ENCODE results near the gene KCNG1.

KCNG1 gene

DNA sequence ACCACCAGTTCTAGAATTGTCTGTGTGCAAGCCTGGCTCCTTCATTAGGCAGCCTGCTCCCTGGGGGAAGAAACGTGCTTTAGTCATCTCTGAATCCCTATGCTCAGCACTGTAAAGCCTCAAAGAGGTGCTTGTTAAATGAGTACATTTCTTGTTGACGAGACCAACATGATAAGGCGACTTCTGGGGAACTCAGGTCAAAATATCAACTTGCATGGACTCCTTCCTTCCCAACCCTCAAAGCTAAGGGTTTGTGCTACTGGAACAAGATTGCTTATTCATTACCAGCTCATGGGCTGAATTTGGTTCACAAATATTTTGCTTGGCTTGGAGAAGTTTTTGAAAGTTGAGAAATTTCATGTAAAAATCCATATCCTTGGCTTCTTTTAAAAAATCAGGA, 10.6 kb downstream of the KCNG1 start:
- DNase-seq (ENCODE audit: low spot score) = no peak

GRCh38 chr20:51011479-51011878, 11.4 kb downstream of the KCNG1 start:
- DNase-seq (ENCODE audit: low spot score) = no peak

DNA sequence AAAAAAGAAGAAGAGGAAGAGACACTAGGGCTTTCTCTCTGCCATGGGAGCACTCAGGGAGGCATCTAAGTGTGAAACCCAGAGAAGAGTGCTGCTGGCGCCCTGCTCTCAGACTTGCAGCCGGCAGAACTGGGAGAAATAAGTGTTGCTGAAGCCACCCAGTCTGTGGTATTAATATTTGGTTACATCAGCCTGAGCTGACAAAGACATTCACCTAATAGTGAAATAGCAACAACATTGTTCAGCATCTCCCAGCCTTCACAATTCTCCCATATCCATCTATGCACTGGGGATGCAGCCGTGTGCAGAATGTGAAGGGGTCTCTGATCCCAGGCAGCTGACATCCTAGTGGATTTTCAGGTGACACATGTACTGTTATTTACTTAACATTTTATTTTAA, 12.0 kb downstream of the KCNG1 start:
- no peak for DNase-seq (ENCODE audit: low spot score)

GRCh38 chr20:51010043-51010365, 12.9 kb downstream of the KCNG1 start:
- DNase-seq (ENCODE audit: low spot score) = no peak

DNA sequence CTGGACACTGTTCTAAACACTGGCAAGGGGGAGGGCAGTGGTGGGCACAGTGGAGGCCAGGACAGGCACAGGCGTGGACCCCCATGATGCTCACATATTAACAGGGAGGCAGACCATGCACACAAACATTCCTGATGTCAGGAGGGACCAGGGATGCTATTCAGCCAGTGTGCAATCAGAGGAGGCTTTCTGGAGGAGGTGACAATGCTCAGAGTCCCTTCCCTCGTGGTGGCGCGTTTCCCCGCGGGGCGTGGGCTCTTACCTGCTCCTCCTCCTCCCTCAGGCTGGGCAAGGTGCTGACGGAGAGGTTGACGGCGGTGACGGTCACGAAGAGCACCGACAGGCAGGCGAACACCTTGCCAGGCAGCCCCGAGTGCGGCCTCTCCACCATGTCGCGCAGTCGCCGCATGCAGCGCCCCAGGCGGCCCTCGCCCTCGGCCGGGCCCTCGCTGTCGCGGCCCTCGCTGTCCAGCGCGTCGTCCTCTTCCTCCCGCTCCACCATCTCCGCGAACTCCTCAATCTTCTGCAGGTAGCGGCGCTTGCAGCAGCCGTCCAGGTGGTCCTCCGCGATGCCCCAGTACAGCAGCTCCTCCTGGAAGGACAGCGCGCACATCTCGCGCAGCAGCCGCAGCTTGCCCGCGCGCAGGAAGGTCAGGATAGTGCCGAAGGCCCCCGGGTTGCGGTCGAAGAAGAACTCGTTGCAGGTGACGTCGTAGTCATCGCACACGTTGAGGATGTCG, 13.4 kb downstream of the KCNG1 start:
- DNase-seq (ENCODE audit: low spot score) = no peak

- DNase-seq (ENCODE audit: low spot score) = no peak
Observed at GRCh38 chr20:51008718-51009117, 14.2 kb downstream of the KCNG1 start.

GRCh38 chr20:51005214-51005613, 17.7 kb downstream of the KCNG1 start:
- DNase-seq (ENCODE audit: low spot score) = no peak

GRCh38 chr20:51004781-51005180, 18.1 kb downstream of the KCNG1 start:
- no peak for DNase-seq (ENCODE audit: low spot score)

GRCh38 chr20:51004305-51004727, 18.6 kb downstream of the KCNG1 start:
- DNase-seq (ENCODE audit: low spot score) = no peak

GRCh38 chr20:51003753-51004152, 19.2 kb downstream of the KCNG1 start:
- DNase-seq (ENCODE audit: low spot score) = no peak

- DNase-seq (ENCODE audit: low spot score) = no peak
Observed at GRCh38 chr20:51002633-51003032, 20.3 kb downstream of the KCNG1 start.

DNA sequence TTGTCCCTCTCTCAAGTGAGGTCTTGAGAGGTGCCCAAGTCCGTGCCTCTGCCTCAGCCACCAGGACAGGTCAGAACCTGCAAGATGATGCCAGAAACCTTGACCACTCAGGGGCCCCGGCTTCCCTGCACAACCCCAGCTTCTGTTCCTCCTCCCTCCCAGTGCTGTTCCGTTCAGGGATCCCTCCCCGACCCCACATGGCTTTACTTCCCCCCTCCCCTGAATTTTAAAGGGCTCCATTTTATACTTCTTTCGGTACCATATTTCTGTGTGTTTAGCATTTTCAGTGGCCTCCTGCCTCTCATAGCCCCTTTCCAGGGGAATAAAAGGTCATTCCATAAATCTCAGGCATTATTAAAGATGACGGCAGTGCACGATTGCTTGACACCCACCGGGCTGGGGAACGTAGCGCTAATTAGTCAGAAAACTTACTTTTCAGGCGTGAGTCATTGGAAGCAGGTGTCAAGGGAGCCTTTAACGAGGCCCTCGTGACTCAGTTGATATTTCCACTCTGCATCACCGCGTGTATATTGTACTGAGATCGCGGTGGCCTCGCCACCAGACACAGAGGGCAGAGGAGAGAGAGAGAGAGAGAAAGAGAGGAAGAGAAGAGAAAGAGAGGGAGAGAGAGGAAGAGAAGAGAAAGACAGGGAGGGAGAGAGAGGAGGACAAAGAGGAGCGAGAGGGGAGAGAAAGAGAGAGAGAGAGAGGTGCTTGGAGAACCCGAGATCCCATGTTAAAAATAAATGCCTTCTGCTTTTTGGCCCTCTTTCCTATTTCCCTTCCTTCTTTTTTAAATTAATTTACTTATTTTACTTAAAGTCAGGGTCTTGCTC, 21.3 kb downstream of the KCNG1 start:
- DNase-seq (ENCODE audit: low spot score) = no peak

DNA sequence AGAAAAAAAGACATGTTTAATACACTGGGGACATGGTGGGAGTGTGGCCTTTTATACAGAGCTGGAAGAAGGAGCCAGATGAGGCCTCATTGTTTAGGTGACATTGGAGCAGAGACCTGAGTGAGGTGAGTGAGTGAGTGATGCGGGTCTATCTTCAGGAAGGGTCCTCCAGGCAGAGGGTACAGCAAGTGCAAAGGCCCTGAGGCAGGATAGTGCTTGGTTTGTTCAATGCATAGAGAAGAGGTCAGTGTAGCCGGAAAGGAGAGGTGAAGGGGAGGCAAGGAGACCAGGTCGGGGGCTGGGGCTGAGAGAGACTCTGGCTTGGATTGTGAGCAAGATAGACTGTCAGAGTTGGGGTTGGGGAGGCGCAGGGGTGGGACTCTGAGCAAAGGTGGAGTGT, 23.6 kb downstream of the KCNG1 start:
- DNase-seq (ENCODE audit: low spot score) = no peak

- DNase-seq (ENCODE audit: low spot score) = no peak
Observed at GRCh38 chr20:50996901-50997865, 25.7 kb downstream of the KCNG1 start.

GRCh38 chr20:50995506-50995905, 27.4 kb downstream of the KCNG1 start:
- no peak for DNase-seq (ENCODE audit: low spot score)

DNA sequence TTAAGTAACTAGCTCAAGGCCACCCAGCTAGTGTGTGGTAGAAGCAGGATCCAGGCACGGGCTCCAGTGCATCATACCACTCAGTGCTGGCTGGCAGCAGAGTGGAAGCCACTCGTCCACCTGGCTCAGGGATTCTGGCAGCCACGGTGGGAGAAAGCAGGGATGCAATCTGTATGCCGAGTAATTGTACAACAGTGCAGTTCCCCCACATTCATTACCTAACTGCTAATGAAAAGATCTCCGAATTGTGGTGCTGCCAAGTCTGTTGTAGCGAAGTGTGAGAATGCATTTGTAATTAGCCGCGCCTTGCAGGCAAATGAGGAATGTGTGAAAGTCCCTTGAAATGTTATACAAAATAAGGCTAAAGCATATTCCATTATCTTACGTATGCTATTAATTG, 29.0 kb downstream of the KCNG1 start:
- DNase-seq (ENCODE audit: low spot score) = no peak

- peak; percentile 88 for DNase-seq (ENCODE audit: low spot score)
Observed at GRCh38 chr20:50992733-50993457, 30.0 kb downstream of the KCNG1 start.

DNA sequence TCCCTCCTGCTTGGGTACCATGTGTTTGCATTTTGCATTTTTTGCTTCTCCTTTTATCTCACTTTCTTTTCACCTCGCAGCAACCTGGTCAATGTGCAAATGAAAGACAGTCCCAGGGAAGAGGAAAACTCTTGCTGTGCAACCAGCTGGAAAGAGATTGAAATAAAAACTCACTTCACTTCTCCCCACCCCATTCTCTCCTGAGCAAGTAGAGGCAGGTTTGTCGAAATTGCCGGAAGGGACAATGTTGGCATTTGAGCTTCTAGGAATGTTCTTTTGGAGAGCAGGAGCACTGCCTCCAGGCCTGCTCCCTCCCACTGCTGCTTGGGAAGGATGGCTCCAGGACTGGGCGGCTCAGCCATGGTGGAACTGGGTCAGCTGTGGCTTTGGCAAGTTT, 30.6 kb downstream of the KCNG1 start:
- no peak for DNase-seq (ENCODE audit: low spot score)

GRCh38 chr20:50991076-50991475, 31.8 kb downstream of the KCNG1 start:
- no peak for DNase-seq (ENCODE audit: low spot score)

GRCh38 chr20:50987493-50988210, 35.3 kb downstream of the KCNG1 start:
- DNase-seq (ENCODE audit: low spot score) = peak; percentile 81

DNA sequence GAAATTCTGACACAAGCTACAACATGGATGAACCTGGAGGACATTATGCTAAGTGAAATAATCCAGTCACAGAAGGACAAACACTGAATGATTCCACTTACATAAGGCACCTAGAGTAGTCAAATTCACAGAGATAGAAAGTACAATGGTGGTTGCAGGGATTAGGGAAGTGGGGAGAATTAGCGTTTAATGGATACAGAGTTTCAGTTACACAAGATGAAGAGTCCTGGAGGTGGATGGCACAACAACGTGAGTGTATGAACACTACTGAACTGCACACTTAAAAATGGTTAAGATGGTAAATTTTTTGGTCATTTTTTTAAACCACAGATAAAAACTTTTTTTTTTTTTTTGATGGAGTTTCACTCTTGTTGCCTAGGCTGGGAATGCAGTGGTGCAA, 39.6 kb downstream of the KCNG1 start:
- DNase-seq (ENCODE audit: low spot score) = no peak

Measured in kidney capillary endothelial cell (primary cell).